Mesendoderm (in vitro differentiated cells): ENCODE data around the gene SEPTIN10.

Experiments
- DNase-seq: peaks from one replicate; pipeline ENCODE4 v3.0.0; 2013
- H2AK5ac ChIP-seq: 2 replicates; pipeline ENCODE4 v1.6.1; 2013; ENCODE audit warnings: low read length, inconsistent platforms
- H2BK120ac ChIP-seq: 2 replicates; pipeline ENCODE4 v1.6.1; 2013; ENCODE audit warnings: low read depth, mild to moderate bottlenecking, low read length, moderate library complexity, mixed read lengths
- H2BK15ac ChIP-seq: replicated peaks from 2 replicates; pipeline ENCODE4 v1.6.1; 2013; ENCODE audit warnings: low read depth, mild to moderate bottlenecking, moderate library complexity
- H2BK5ac ChIP-seq: 2 replicates; pipeline ENCODE4 v1.6.1; 2013; ENCODE audit warnings: low read length, inconsistent platforms
- H3K18ac ChIP-seq: 2 replicates; pipeline ENCODE4 v1.6.1; 2013; ENCODE audit warnings: mild to moderate bottlenecking, low read length, mixed read lengths
- H3K23ac ChIP-seq: one replicate; pipeline ENCODE4 v1.6.1; 2013; ENCODE audit warnings: low read length
- H3K27ac ChIP-seq: 2 replicates; pipeline ENCODE4 v1.5.1; 2013; ENCODE audit warnings: low read depth, mild to moderate bottlenecking, inconsistent platforms, low read length, moderate library complexity
- H3K27me3 ChIP-seq: 2 replicates; pipeline ENCODE4 v1.6.1; 2013; ENCODE audit warnings: low read length, control low read depth, mild to moderate bottlenecking, inconsistent platforms; ENCODE audit not compliant: insufficient read depth, poor library complexity
- H3K36me3 ChIP-seq: 2 replicates; pipeline ENCODE4 v1.6.1; 2013; ENCODE audit warnings: low read length, inconsistent platforms; ENCODE audit not compliant: control insufficient read depth, insufficient read depth
- H3K4ac ChIP-seq: one replicate; pipeline ENCODE4 v1.6.1; 2013; ENCODE audit warnings: low read depth, mild to moderate bottlenecking, low read length, moderate library complexity
- H3K4me1 ChIP-seq: 2 replicates; pipeline ENCODE4 v1.6.1; 2013; ENCODE audit warnings: low read depth, low read length, inconsistent platforms; ENCODE audit not compliant: control insufficient read depth
- H3K4me2 ChIP-seq: 2 replicates; pipeline ENCODE4 v1.6.1; 2013; ENCODE audit warnings: low read length
- H3K4me3 ChIP-seq: 2 replicates; pipeline ENCODE4 v1.5.1; 2013; ENCODE audit warnings: mild to moderate bottlenecking, low read length
- H3K56ac ChIP-seq: one replicate; pipeline ENCODE4 v1.6.1; 2013; ENCODE audit warnings: low read length
- H3K79me1 ChIP-seq: 2 replicates; pipeline ENCODE4 v1.6.1; 2013; ENCODE audit warnings: low read length, inconsistent platforms
- H3K79me2 ChIP-seq: 2 replicates; pipeline ENCODE4 v1.6.1; 2013; ENCODE audit warnings: mild to moderate bottlenecking, low read length; ENCODE audit not compliant: control insufficient read depth, insufficient read depth
- H3K9ac ChIP-seq: 2 replicates; pipeline ENCODE4 v1.6.1; 2013; ENCODE audit warnings: low read length, inconsistent platforms
- H4K5ac ChIP-seq: one replicate; pipeline ENCODE4 v1.6.1; 2013; ENCODE audit warnings: low read length
- H4K8ac ChIP-seq: one replicate; pipeline ENCODE4 v1.6.1; 2013; ENCODE audit warnings: low read depth, mild to moderate bottlenecking, control low read depth, low read length, moderate library complexity
- WGBS: extraction: QIAGEN DNeasy Blood & Tissue Kit; methylation state at CpG from one replicate; pipeline ENCODE4 v1.1.7; 2013; ENCODE audit warnings: low lambda C conversion rate, missing lambda C conversion rate; ENCODE audit not compliant: insufficient coverage; ENCODE audit errors: extremely low coverage; 5-methylcytosine and 5-hydroxymethylcytosine counted together

The SEPTIN10 gene

GRCh38 chr2:109499566-109499965, 114.2 kb downstream of the SEPTIN10 start:
- Histone ChIP-seq H3K9ac (no peak overlapping the region), H3K23ac (no peak overlapping the region), H2BK15ac (no peak overlapping the region), H3K56ac (peak overlapping the region; percentile 3), H3K27ac (no peak overlapping the region), H2BK5ac (no peak overlapping the region), H3K79me1 (no peaks in the 10 kb centered on the region), H4K8ac (no peak overlapping the region), H3K4me2 (no peak overlapping the region), H2AK5ac (no peak overlapping the region), H2BK120ac (no peak overlapping the region), H3K18ac (no peak overlapping the region), H3K4me1 (no peaks in the 10 kb centered on the region), H4K5ac (no peak overlapping the region), H3K4ac (no peak overlapping the region), H3K36me3 (no peaks in the 10 kb centered on the region), H3K79me2 (no peaks in the 10 kb centered on the region), H3K4me3 (no peak overlapping the region), H3K27me3 (no peaks in the 10 kb centered on the region)
- DNase-seq = no peak
- no CpG with 5 or more reads among the region's 5 CpGs for WGBS

GRCh38 chr2:109498906-109499305, 114.9 kb downstream of the SEPTIN10 start:
- no peak for DNase-seq
- H2BK15ac ChIP-seq = no peak overlapping the region
- no CpG with 5 or more reads among the region's 15 CpGs for WGBS
- no peak overlapping the region for H3K4ac ChIP-seq
- no peaks in the 10 kb centered on the region for H3K4me1 ChIP-seq
- H4K8ac ChIP-seq = no peak overlapping the region
- no peaks in the 10 kb centered on the region for H3K27me3 ChIP-seq
- no peak overlapping the region for H3K27ac ChIP-seq
- no peak overlapping the region for H4K5ac ChIP-seq
- no peak overlapping the region for H3K18ac ChIP-seq
- H2AK5ac ChIP-seq = no peak overlapping the region
- H3K4me2 ChIP-seq = no peak overlapping the region
- no peaks in the 10 kb centered on the region for H3K79me2 ChIP-seq
- no peak overlapping the region for H3K4me3 ChIP-seq
- no peak overlapping the region for H3K23ac ChIP-seq
- no peaks in the 10 kb centered on the region for H3K79me1 ChIP-seq
- H2BK120ac ChIP-seq = no peak overlapping the region
- no peak overlapping the region for H3K56ac ChIP-seq
- no peak overlapping the region for H2BK5ac ChIP-seq
- H3K9ac ChIP-seq = no peak overlapping the region
- no peaks in the 10 kb centered on the region for H3K36me3 ChIP-seq

- no peaks in the 10 kb centered on the region for H3K36me3 ChIP-seq
- no peak overlapping the region for H3K4me2 ChIP-seq
- H3K4ac ChIP-seq = no peak overlapping the region
- H3K27me3 ChIP-seq = no peaks in the 10 kb centered on the region
- no peak for DNase-seq
- no peak overlapping the region for H4K8ac ChIP-seq
- no peak overlapping the region for H2BK15ac ChIP-seq
- H3K79me1 ChIP-seq = no peaks in the 10 kb centered on the region
- H3K23ac ChIP-seq = no peak overlapping the region
- H2BK5ac ChIP-seq = no peak overlapping the region
- no peak overlapping the region for H3K27ac ChIP-seq
- H3K79me2 ChIP-seq = no peaks in the 10 kb centered on the region
- H2BK120ac ChIP-seq = no peak overlapping the region
- no CpG with 5 or more reads among the region's 19 CpGs for WGBS
- H3K56ac ChIP-seq = no peak overlapping the region
- H3K4me3 ChIP-seq = no peak overlapping the region
- no peak overlapping the region for H4K5ac ChIP-seq
- no peak overlapping the region for H3K9ac ChIP-seq
- no peak overlapping the region for H2AK5ac ChIP-seq
- no peak overlapping the region for H3K18ac ChIP-seq
- H3K4me1 ChIP-seq = no peaks in the 10 kb centered on the region
Measured at GRCh38 chr2:109497911-109498870, 115.6 kb downstream of the SEPTIN10 start.

GRCh38 chr2:109497463-109497862, 116.3 kb downstream of the SEPTIN10 start:
- no peak for DNase-seq
- no peaks in the 10 kb centered on the region for H3K79me1 ChIP-seq
- no CpG with 5 or more reads among the region's 8 CpGs for WGBS

GRCh38 chr2:109494351-109494750, 119.4 kb downstream of the SEPTIN10 start:
- Histone ChIP-seq H3K4ac (no peak overlapping the region), H4K5ac (no peak overlapping the region), H3K4me1 (no peaks in the 10 kb centered on the region), H3K4me2 (no peak overlapping the region), H3K4me3 (no peak overlapping the region), H3K23ac (no peak overlapping the region), H3K79me2 (no peaks in the 10 kb centered on the region), H3K27me3 (no peaks in the 10 kb centered on the region), H2BK15ac (no peak overlapping the region), H3K9ac (no peak overlapping the region), H3K79me1 (no peaks in the 10 kb centered on the region), H2BK120ac (no peak overlapping the region), H2AK5ac (no peak overlapping the region), H3K56ac (no peak overlapping the region), H3K18ac (no peak overlapping the region), H3K36me3 (no peaks in the 10 kb centered on the region), H4K8ac (no peak overlapping the region), H3K27ac (no peak overlapping the region), H2BK5ac (no peak overlapping the region)
- WGBS = no CpG with 5 or more reads among the region's 3 CpGs
- DNase-seq = no peak

More at GRCh38 chr2:109497463-109497862, 116.3 kb downstream of the SEPTIN10 start:
- H2AK5ac ChIP-seq = no peak overlapping the region
- no peak overlapping the region for H3K4me3 ChIP-seq
- no peak overlapping the region for H3K4me2 ChIP-seq
- H3K79me2 ChIP-seq = no peaks in the 10 kb centered on the region
- no peak overlapping the region for H4K5ac ChIP-seq
- no peak overlapping the region for H3K4ac ChIP-seq
- no peak overlapping the region for H3K23ac ChIP-seq
- no peak overlapping the region for H2BK15ac ChIP-seq
- H3K36me3 ChIP-seq = no peaks in the 10 kb centered on the region
- H4K8ac ChIP-seq = no peak overlapping the region
- no peaks in the 10 kb centered on the region for H3K4me1 ChIP-seq
- no peak overlapping the region for H2BK5ac ChIP-seq
- H3K27me3 ChIP-seq = no peaks in the 10 kb centered on the region
- H3K56ac ChIP-seq = no peak overlapping the region
- no peak overlapping the region for H2BK120ac ChIP-seq
- H3K18ac ChIP-seq = no peak overlapping the region
- no peak overlapping the region for H3K27ac ChIP-seq
- H3K9ac ChIP-seq = no peak overlapping the region
